ENCODE data around the gene SCGN.

SCGN gene

GRCh38 chr6:25749837-25750236 is 97.8 kb downstream of the SCGN start:
- TF ChIP-seq FOXP2 (optimal IDR thresholded peaks at IDR 0.05; ENCODE audit: control extremely low read depth, extremely low read length, insufficient read depth): no peak
- TF ChIP-seq EZH2 (IDR thresholded peaks at IDR 0.05): no peak
- TF ChIP-seq POLR2AphosphoS5 (IDR thresholded peaks at IDR 0.05; ENCODE audit: borderline replicate concordance, low read depth, low read length): no peak
- H3K27ac ChIP-seq: no peak overlapping the region
- no peaks in the 10 kb centered on the region for H3K9me3 ChIP-seq (ENCODE audit: low read depth, low read length)
- no peak overlapping the region for H3K4me3 ChIP-seq
- no peaks in the 10 kb centered on the region for H3K36me3 ChIP-seq (ENCODE audit: insufficient read depth, low read length)
- DNase-seq (ENCODE audit: low read depth, low spot score): no peak
- no peak overlapping the region for H3K9ac ChIP-seq (ENCODE audit: insufficient read length)

DNA sequence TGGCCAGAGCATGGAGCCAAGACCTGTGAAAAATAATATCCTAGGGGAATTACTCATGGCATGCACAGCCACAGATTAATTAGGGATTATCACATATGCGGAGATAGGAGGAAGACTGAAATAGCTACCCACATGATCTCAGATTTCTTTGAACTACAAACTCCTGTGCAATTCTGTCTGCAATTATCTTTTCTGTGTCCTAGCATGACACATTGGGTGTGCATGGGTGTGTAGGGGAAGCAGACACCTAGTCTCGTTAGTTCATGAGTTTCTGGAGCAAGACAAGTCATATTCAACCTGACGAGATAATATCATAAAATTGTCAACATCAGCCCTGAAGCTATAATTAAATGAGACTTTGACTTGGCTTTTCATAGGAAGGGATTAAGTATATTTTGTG is 98.9 kb downstream of the SCGN start:
- Histone ChIP-seq H3K9me3 (ENCODE audit: low read depth, low read length) (no peaks in the 10 kb centered on the region), H3K4me3 (no peak overlapping the region), H3K27ac (no peak overlapping the region), H3K9ac (ENCODE audit: insufficient read length) (no peak overlapping the region), H3K36me3 (ENCODE audit: insufficient read depth, low read length) (no peaks in the 10 kb centered on the region)
- no peak for DNase-seq (ENCODE audit: low read depth, low spot score)
- no peak for TF ChIP-seq EZH2 (IDR thresholded peaks at IDR 0.05)
- no peak for TF ChIP-seq FOXP2 (optimal IDR thresholded peaks at IDR 0.05; ENCODE audit: control extremely low read depth, extremely low read length, insufficient read depth)
- no peak for TF ChIP-seq POLR2AphosphoS5 (IDR thresholded peaks at IDR 0.05; ENCODE audit: borderline replicate concordance, low read depth, low read length)
